Spinal cord (tissue), 10 donors: Measurements from ENCODE around the gene FAM107B. TPM values are rescaled to one million over a fixed set of nuclear protein-coding genes. Genes with fewer than 3 reads are reported as not detected.

Experiments
- DNase-seq, 6 donors: peaks; one replicate each; pipeline versions ENCODE4 v3.0.0 to v3.0.0-alpha.2; 2013 to 2015; ENCODE audit warnings: low spot score in 6 of 6, low read depth in 4 of 6
- H3K27ac ChIP-seq: one replicate; pipeline ENCODE4 v1.5.1; 2013; ENCODE audit warnings: low read depth, low read length, control low read depth
- H3K27me3 ChIP-seq: one replicate; pipeline ENCODE4 v1.6.1; 2013; ENCODE audit warnings: low read length; ENCODE audit not compliant: control insufficient read depth, insufficient read depth
- H3K36me3 ChIP-seq: one replicate; pipeline ENCODE4 v1.6.1; 2013; ENCODE audit warnings: low read length; ENCODE audit not compliant: control insufficient read depth, insufficient read depth
- H3K4me1 ChIP-seq: one replicate; pipeline ENCODE4 v1.6.1; 2013; ENCODE audit warnings: low read length; ENCODE audit not compliant: control insufficient read depth, insufficient read depth
- H3K4me3 ChIP-seq: one replicate; pipeline ENCODE4 v1.5.1; 2013; ENCODE audit warnings: low read depth, low read length, control low read depth
- H3K9me3 ChIP-seq: one replicate; pipeline ENCODE4 v1.6.1; 2013; ENCODE audit warnings: low read length; ENCODE audit not compliant: control insufficient read depth, insufficient read depth
- WGBS: methylation state at CpG from one replicate; pipeline ENCODE4 v1.1.5; 2013; ENCODE audit warnings: missing lambda C conversion rate; ENCODE audit not compliant: insufficient coverage; 5-methylcytosine and 5-hydroxymethylcytosine counted together
- polyA plus RNA-seq, 2 donors: library from polyadenylated mRNA; unstranded; fragments of 120-200 nt; gene quantifications; one replicate each; pipeline ENCODE4 v1.2.1, GENCODE V29; 2013; ENCODE audit not compliant: insufficient read length in 2 of 2
- total RNA-seq, 2 donors: library from RNA; depleted of rRNA in 1 of 2; stranded (reverse); fragments of 120-200 nt in 1 of 2; fragments of >200 nt in 1 of 2; gene quantifications; one replicate each; pipeline versions ENCODE4 v1.2.3 to v1.2.4, GENCODE V29; 2013 to 2014
- donor health status: healthy.

Gene FAM107B
- total and polyA plus RNA-seq, 4 donors = 36.4 to 56.9 (median 47.1) TPM

DNA sequence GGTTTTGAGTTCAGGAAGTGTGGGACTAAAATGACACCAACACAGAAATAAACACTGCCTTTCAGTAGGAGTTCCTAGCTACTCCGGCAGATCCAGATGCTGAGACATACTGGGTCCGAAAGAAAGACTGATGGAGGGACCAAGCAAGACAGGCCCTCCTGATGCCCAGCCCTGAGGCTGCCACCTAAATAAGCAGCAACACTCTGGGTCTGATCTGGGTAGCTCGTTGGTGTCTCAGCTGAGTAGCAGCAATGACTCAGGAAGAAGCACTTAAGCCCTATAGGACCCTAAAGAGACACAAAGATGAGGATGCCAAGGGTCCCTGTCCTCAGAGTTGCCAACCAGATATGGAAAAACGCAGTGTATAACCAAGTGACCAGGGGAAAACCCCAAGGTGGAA lies 190.7 kb downstream of the FAM107B start:
- Histone ChIP-seq H3K9me3 (no peaks in the 10 kb centered on the region), H3K4me3 (no peak overlapping the region), H3K27me3 (no peaks in the 10 kb centered on the region), H3K4me1 (peaks cover 19% of the 10 kb centered on the region), H3K27ac (no peak overlapping the region), H3K36me3 (no peaks in the 10 kb centered on the region)
- 99% methylated on average over 4 of the region's 4 CpGs for WGBS
- DNase-seq = no peak

DNA sequence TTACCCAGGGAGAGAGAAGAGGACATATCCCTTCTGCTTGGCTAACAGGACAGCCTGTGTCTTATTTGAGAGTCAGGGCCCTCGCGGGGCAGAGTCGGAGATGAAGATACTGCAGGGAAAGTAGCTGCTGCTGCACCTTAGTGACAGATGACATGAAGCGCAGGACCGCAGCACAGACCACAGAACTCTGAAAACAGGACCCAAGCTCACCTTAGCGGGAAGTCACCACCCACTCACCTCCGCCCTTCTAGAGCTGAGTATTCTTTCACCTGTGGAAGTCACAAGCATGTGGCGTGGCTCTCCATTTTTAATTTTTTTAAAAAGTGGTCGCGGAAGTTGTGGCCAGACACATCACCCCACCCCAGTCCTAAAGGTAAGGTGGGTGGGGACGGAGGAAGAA lies 191.4 kb downstream of the FAM107B start:
- no peak for DNase-seq
- no peak overlapping the region for H3K4me3 ChIP-seq
- WGBS = 98% methylated on average over 7 of the region's 11 CpGs
- no peaks in the 10 kb centered on the region for H3K9me3 ChIP-seq
- peaks cover 19% of the 10 kb centered on the region for H3K4me1 ChIP-seq
- H3K36me3 ChIP-seq = no peaks in the 10 kb centered on the region
- no peaks in the 10 kb centered on the region for H3K27me3 ChIP-seq
- H3K27ac ChIP-seq = no peak overlapping the region

DNA sequence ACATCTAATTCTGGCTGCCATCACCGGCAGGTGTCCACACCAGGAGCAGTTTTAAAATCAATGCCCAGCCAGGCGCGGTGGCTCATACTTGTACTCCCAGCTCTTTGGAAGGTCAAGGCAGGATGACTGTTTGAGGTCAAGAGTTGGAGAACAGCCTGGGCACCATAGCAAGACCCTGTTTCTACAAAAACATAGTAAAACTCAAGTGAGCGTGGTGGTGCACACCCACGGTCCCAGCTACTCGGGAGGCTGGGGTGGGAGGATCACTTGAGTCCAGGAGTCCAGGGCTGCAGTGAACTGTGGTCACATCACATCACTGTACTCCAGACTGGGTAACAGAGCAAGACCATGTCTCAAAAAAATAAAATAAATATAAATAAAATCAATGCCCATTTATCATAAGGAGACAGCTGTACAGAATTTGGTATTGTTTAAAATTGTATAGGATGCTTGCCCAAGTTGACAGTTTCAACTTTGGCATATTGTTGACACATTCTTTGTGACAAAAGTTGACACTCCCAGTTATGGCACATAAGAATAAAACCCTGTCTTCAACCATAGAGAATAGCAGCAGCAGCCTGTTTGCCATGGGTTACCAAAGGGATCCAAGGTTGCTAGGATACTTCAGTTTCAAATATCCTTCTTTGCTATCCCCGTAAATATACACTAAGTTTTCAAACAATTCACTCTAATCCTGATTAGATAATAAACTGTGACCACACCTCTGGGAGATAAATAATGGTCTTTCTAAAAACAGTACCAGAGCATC lies 193.0 kb downstream of the FAM107B start:
- H3K27ac ChIP-seq = peak overlapping the region; percentile 58
- H3K4me3 ChIP-seq = no peak overlapping the region
- H3K9me3 ChIP-seq = no peaks in the 10 kb centered on the region
- DNase-seq = no peak
- no peaks in the 10 kb centered on the region for H3K27me3 ChIP-seq
- H3K36me3 ChIP-seq = no peaks in the 10 kb centered on the region
- peaks cover 19% of the 10 kb centered on the region for H3K4me1 ChIP-seq
- 100% methylated on average over 2 of the region's 7 CpGs for WGBS

DNA sequence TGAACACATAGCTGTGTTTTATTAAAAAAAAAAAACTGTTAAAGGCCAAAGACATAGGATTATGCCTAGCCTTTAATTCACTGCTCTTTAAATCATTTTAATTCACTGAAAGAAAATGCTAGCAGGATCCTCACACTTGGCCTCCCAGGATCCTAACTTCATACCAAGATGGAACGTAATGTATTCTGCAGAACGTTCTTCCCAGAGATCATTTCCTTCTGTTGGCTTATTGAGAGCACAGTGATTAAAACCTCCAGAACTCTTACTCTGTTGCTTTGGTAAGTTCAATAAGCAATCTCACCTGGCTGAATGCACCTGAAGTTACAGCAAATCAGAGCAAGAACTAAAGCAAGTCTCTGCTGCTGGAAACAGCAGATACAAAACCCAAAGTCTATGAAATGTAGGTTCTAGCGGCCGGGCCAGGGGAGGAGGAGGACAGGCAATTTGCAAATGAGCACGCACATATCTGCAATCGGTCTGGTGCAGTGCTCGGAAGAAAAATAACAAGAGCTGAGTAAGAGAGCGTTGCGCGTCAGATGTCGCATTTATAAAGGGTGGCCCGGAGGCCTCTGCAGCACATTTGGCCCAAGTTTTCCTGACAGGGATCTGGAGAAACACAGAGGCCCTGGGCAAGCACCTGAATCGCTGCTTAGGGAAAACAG lies 193.9 kb downstream of the FAM107B start:
- Histone ChIP-seq H3K27me3 (no peaks in the 10 kb centered on the region), H3K4me1 (peaks cover 19% of the 10 kb centered on the region), H3K4me3 (no peak overlapping the region), H3K27ac (peak overlapping the region; percentile 58), H3K36me3 (no peaks in the 10 kb centered on the region), H3K9me3 (no peaks in the 10 kb centered on the region)
- WGBS = 77% methylated on average over 13 of the region's 13 CpGs
- no peak for DNase-seq

DNA sequence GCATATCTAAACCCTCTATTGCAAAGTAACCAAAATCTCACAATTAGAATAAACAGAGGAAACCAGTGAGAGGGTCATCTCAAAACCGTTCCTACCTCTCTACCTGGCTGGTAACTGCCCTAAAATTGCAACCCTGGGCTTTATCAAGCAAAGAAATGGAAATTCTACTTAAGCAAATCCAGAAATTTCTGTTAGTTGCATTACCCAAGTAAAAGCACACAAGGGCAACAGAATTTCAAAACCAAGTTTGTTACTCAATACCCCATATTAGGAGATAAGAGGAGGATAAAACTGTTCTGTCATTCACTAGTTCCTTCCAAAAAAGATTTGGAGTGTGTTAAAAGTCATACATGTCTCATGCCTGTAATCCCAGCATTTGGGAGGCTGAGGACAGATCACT lies 195.3 kb downstream of the FAM107B start:
- no CpG with 5 or more reads among the region's 1 CpG for WGBS
- Histone ChIP-seq H3K4me3 (no peak overlapping the region), H3K27me3 (no peaks in the 10 kb centered on the region), H3K4me1 (peaks cover 19% of the 10 kb centered on the region), H3K9me3 (no peaks in the 10 kb centered on the region), H3K27ac (no peak overlapping the region), H3K36me3 (no peaks in the 10 kb centered on the region)
- DNase-seq = no peak

DNA sequence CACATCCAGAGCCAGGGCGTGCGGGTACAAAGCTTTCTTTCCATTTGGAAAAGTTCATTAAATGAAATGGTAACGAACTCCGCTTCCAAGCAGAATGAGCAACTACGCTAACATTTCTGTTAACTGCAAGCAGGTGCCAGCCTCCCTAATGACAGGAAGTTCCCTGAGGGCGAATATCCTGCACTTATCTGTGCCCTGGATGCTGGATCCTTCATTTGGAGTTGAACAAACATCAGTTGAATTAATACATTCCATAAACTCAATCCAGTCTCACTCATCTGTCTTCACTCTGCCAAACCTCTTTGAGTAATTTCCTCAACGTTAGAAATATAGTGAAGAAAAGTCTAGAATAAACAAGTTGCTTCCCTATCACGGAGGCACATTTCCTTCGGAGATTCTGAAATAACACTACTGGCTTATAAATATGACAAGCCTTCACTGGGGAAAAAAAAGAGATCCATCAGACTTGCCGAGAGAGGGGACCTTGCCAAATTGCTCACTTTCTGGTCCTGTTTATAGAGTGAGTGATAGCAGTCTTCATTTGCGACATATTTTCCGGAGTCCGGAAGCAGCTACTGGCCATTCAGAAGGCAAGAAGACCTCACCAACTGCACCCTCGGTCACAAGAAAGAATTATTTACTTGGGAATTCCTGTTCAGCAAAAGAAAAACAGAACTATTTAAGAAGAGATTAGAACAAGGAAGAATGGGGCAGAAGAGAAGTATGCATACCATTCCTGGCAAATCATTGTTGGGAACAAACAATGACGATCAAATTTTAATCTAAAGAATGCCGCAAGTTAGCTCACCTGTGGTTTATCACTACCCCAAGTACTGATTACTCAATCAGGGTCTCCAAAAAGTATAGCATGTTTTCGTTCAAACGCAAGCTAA lies 196.4 kb downstream of the FAM107B start:
- Histone ChIP-seq H3K27ac (no peak overlapping the region), H3K9me3 (no peaks in the 10 kb centered on the region), H3K27me3 (no peaks in the 10 kb centered on the region), H3K4me1 (peaks cover 18% of the 10 kb centered on the region), H3K4me3 (no peak overlapping the region), H3K36me3 (no peaks in the 10 kb centered on the region)
- no peak for DNase-seq
- 85% methylated on average over 9 of the region's 18 CpGs for WGBS

DNA sequence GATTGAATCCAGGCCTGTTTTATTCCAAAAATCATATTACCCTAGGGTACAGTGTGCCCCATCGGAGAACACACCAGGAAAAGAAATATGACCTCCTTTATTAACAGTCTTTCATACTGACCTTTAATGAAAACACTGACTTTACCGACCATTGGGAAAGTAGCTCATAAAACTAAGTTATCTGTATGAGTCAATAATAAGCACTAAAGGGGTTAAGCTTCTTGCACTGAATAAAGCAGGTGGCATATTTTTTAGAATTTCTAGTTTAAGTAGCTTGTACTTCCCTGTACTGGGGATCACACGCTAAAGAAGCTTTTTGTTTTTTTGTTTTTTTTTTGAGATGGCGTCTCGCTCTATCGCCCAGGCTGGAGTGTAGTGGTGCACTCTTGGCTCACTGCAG lies 199.8 kb downstream of the FAM107B start:
- no peak overlapping the region for H3K4me3 ChIP-seq
- no peaks in the 10 kb centered on the region for H3K27me3 ChIP-seq
- H3K27ac ChIP-seq = no peak overlapping the region
- DNase-seq = no peak
- H3K9me3 ChIP-seq = no peaks in the 10 kb centered on the region
- H3K4me1 ChIP-seq = no peaks in the 10 kb centered on the region
- WGBS = 85% methylated on average over 4 of the region's 6 CpGs
- no peaks in the 10 kb centered on the region for H3K36me3 ChIP-seq

- H3K9me3 ChIP-seq = no peaks in the 10 kb centered on the region
- no peaks in the 10 kb centered on the region for H3K4me1 ChIP-seq
- no peaks in the 10 kb centered on the region for H3K27me3 ChIP-seq
- H3K36me3 ChIP-seq = no peaks in the 10 kb centered on the region
- no peak for DNase-seq
- 40% methylated on average over 1 of the region's 3 CpGs for WGBS
- H3K27ac ChIP-seq = no peak overlapping the region
- no peak overlapping the region for H3K4me3 ChIP-seq
Observed at GRCh38 chr10:14574291-14574690, 200.4 kb downstream of the FAM107B start.

- no CpG with 5 or more reads among the region's 1 CpG for WGBS
- Histone ChIP-seq H3K9me3 (no peaks in the 10 kb centered on the region), H3K27ac (no peak overlapping the region), H3K4me1 (no peaks in the 10 kb centered on the region), H3K36me3 (no peaks in the 10 kb centered on the region), H3K4me3 (no peak overlapping the region), H3K27me3 (no peaks in the 10 kb centered on the region)
- DNase-seq = no peak
Observed at GRCh38 chr10:14573666-14574261, 200.9 kb downstream of the FAM107B start.
